Trophoblast cell (in vitro differentiated cells and primary cell): Measurements from ENCODE around the gene SUPV3L1.

Source experiments
- DNase-seq, 2 donors: peaks; one replicate each; pipeline ENCODE4 v3.0.0-alpha.2; 2016
- H2AFZ ChIP-seq: 2 replicates; pipeline ENCODE4 v1.6.1; 2013; ENCODE audit warnings: low read length, moderate library complexity, mild to moderate bottlenecking; ENCODE audit not compliant: insufficient read depth, poor library complexity
- H2AK5ac ChIP-seq: 2 replicates; pipeline ENCODE4 v1.6.1; 2013; ENCODE audit warnings: mild to moderate bottlenecking, low read length
- H2BK120ac ChIP-seq: 2 replicates; pipeline ENCODE4 v1.6.1; 2013; ENCODE audit warnings: low read length, mild to moderate bottlenecking, moderate library complexity; ENCODE audit not compliant: insufficient read depth, poor library complexity
- H2BK12ac ChIP-seq: 2 replicates; pipeline ENCODE4 v1.6.1; 2013; ENCODE audit warnings: mild to moderate bottlenecking, low read length, moderate library complexity
- H2BK5ac ChIP-seq: 2 replicates; pipeline ENCODE4 v1.6.1; 2013; ENCODE audit warnings: low read length, low read depth, moderate library complexity, mild to moderate bottlenecking; ENCODE audit not compliant: poor library complexity
- H3K14ac ChIP-seq: 2 replicates; pipeline ENCODE4 v1.6.1; 2013; ENCODE audit warnings: mild to moderate bottlenecking, low read length
- H3K18ac ChIP-seq: 2 replicates; pipeline ENCODE4 v1.6.1; 2013; ENCODE audit warnings: mild to moderate bottlenecking, low read length
- H3K23ac ChIP-seq: 2 replicates; pipeline ENCODE4 v1.6.1; 2013; ENCODE audit warnings: low read length
- H3K27ac ChIP-seq: 2 replicates; pipeline ENCODE4 v1.5.1; 2013; ENCODE audit warnings: low read depth, mild to moderate bottlenecking, inconsistent platforms, low read length, moderate library complexity
- H3K27me3 ChIP-seq: 2 replicates; pipeline ENCODE4 v1.6.1; 2013; ENCODE audit warnings: inconsistent platforms, mild to moderate bottlenecking, low read length, moderate library complexity; ENCODE audit not compliant: insufficient read depth
- H3K36me3 ChIP-seq, 2 experiments: 1 replicate in 1 of 2; 2 replicates in 1 of 2; pipeline ENCODE4 v1.6.1; 2013; ENCODE audit warnings: low read length in 2 of 2, mild to moderate bottlenecking in 2 of 2, moderate library complexity in 1 of 2; ENCODE audit not compliant: insufficient read depth in 2 of 2, control insufficient read depth in 1 of 2
- H3K4ac ChIP-seq: 2 replicates; pipeline ENCODE4 v1.6.1; 2013; ENCODE audit warnings: low read depth, mild to moderate bottlenecking, low read length, moderate library complexity
- H3K4me1 ChIP-seq, 2 experiments: 1 replicate in 1 of 2; 2 replicates in 1 of 2; pipeline ENCODE4 v1.6.1; 2013; ENCODE audit warnings: low read length in 2 of 2, mild to moderate bottlenecking in 2 of 2, moderate library complexity in 1 of 2; ENCODE audit not compliant: insufficient read depth in 2 of 2, control insufficient read depth in 1 of 2
- H3K4me2 ChIP-seq: 2 replicates; pipeline ENCODE4 v1.6.1; 2013; ENCODE audit warnings: inconsistent platforms, mild to moderate bottlenecking, low read length, moderate library complexity
- H3K4me3 ChIP-seq: 2 replicates; pipeline ENCODE4 v1.5.1; 2013; ENCODE audit warnings: mild to moderate bottlenecking, low read depth, low read length, inconsistent platforms
- H3K79me1 ChIP-seq: one replicate; pipeline ENCODE4 v1.6.1; 2013; ENCODE audit warnings: low read length
- H3K79me2 ChIP-seq: 2 replicates; pipeline ENCODE4 v1.6.1; 2013; ENCODE audit warnings: low read length, mild to moderate bottlenecking; ENCODE audit not compliant: control insufficient read depth, insufficient read depth, poor library complexity
- H3K9ac ChIP-seq: 2 replicates; pipeline ENCODE4 v1.6.1; 2013; ENCODE audit warnings: mild to moderate bottlenecking, low read length
- H3K9me3 ChIP-seq: 2 replicates; pipeline ENCODE4 v1.6.1; 2013; ENCODE audit warnings: low read depth, mild to moderate bottlenecking, control low read depth, inconsistent platforms, low read length; ENCODE audit not compliant: insufficient read depth
- H4K12ac ChIP-seq: 2 replicates; pipeline ENCODE4 v1.6.1; 2013; ENCODE audit warnings: low read depth, mild to moderate bottlenecking, low read length, moderate library complexity
- H4K8ac ChIP-seq: 2 replicates; pipeline ENCODE4 v1.6.1; 2013; ENCODE audit warnings: low read depth, mild to moderate bottlenecking, low read length, moderate library complexity
- H4K91ac ChIP-seq: one replicate; pipeline ENCODE4 v1.6.1; 2013; ENCODE audit warnings: low read depth, mild to moderate bottlenecking, low read length, moderate library complexity
- WGBS: extraction: QIAGEN DNeasy Blood & Tissue Kit; methylation state at CpG from one replicate; pipeline ENCODE4 v1.1.7; 2013; ENCODE audit warnings: missing lambda C conversion rate; ENCODE audit not compliant: insufficient read length, insufficient coverage; ENCODE audit errors: extremely low coverage; 5-methylcytosine and 5-hydroxymethylcytosine counted together

SUPV3L1 gene

DNA sequence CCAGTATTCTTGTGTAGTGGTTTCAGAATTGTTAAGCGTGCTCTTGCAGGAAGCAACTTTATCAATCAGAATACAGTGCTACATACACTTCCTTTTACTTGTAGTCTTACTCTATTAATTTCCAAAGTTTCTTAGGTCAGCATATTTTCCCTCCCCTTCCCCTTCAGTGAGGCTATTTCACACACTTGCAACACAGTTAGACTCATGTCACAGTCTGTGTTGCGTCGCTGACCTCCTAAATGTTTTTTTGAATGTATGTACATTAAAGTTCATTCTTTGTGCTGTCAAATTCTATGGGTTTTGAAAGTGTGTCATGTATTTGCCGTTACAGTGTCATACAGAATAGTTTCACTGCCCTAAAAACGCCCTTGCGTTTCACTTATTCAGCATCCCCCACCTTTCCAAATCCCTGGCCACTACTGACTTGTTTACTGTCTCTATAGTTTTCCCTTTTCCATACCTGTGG is 34.7 kb downstream of the SUPV3L1 start:
- no peaks in the 10 kb centered on the region for H3K9me3 ChIP-seq
- H3K18ac ChIP-seq = no peak overlapping the region
- no peak overlapping the region for H2AFZ ChIP-seq
- H2BK5ac ChIP-seq = no peak overlapping the region
- H3K79me2 ChIP-seq = no peaks in the 10 kb centered on the region
- WGBS = no CpG with 5 or more reads among the region's 6 CpGs
- no peak overlapping the region for H3K4me2 ChIP-seq
- H4K12ac ChIP-seq = no peak overlapping the region
- no peak overlapping the region for H3K9ac ChIP-seq
- H3K27ac ChIP-seq = no peak overlapping the region
- no peak overlapping the region for H3K4ac ChIP-seq
- H2AK5ac ChIP-seq = no peak overlapping the region
- H3K4me1 ChIP-seq = peaks cover 0 to 3% of the 10 kb centered on the region in 2 experiments
- H3K4me3 ChIP-seq = no peak overlapping the region
- no peak overlapping the region for H4K91ac ChIP-seq
- no peak overlapping the region for H2BK12ac ChIP-seq
- no peak overlapping the region for H2BK120ac ChIP-seq
- no peak overlapping the region for H4K8ac ChIP-seq
- H3K23ac ChIP-seq = no peak overlapping the region
- DNase-seq = no peak
- no peaks in the 10 kb centered on the region for H3K79me1 ChIP-seq
- no peak overlapping the region for H3K14ac ChIP-seq
- H3K36me3 ChIP-seq = no peaks in the 10 kb centered on the region
- no peaks in the 10 kb centered on the region for H3K27me3 ChIP-seq

DNA sequence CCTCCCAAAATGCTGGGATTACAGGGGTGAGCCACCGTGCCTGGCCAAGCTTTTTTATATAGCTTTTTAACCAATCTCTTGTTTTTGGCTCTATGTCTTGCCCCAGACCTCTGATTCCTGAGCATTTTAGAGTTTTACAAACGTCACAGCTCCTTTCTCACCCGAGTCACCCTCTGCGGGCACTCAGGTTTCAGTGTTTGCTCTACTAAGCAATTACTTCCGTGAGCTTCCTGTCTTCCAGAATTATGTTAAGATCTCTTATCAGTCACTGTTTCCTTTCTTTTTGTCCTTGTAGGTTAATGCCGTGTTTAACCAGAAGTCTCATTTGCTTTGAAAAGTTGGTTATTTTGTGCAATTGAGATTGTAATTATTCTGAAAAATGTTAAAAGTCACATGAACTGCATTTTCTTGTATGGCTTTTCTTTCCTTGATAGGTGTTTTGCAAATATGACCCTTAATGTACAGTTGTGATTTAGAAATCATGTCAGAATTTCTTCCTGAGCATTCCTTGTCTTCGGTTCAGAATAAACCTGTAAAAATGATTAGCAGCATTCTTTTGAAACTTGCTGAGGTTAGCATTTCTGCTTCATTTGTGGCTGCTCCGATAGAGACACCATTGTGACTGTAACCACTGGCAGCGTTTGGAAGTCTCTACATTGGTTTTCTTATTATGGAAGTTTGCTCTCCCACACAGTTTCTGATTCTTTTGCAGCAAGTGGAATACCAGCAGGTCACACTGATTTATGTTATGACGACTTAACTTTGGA is 35.6 kb downstream of the SUPV3L1 start:
- no peak overlapping the region for H2BK120ac ChIP-seq

DNA sequence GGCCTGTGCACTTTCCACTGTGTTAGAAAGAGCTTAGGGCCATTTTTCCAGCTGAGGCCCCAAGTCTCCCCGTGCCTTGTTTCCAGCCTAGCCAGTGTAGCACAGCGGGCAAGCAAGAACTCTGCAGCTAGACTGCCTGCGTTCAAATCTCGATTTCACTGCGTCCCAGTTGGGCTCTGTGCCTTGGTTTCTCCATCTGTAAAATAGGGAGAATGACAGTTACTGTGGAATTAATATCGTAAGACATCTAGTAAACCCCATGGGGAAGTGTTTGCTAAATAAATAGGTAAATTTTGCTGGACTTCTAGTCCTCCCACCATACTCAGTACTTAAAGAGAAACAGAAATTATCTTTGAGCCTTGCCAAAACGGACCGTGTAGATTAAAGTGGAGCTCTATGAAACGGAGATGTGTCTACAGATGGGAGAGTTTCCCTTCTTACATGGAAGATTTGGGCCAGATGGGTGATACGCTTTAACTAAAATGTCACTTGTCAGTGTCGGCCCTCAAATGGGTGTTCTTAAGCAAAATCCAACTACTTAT is 36.6 kb downstream of the SUPV3L1 start:
- no peak overlapping the region for H3K23ac ChIP-seq
- no peak overlapping the region for H2BK5ac ChIP-seq
- H3K27ac ChIP-seq = no peak overlapping the region
- no peaks in the 10 kb centered on the region for H3K79me2 ChIP-seq
- no peaks in the 10 kb centered on the region for H3K79me1 ChIP-seq
- H4K91ac ChIP-seq = no peak overlapping the region
- whole genome bisulfite sequencing = no CpG with 5 or more reads among the region's 11 CpGs
- H3K14ac ChIP-seq = no peak overlapping the region
- no peak overlapping the region for H3K18ac ChIP-seq
- H3K4me2 ChIP-seq = no peak overlapping the region
- H2BK12ac ChIP-seq = no peak overlapping the region
- H3K9me3 ChIP-seq = no peaks in the 10 kb centered on the region
- H3K4ac ChIP-seq = no peak overlapping the region
- no peak overlapping the region for H3K9ac ChIP-seq
- H2AFZ ChIP-seq = no peak overlapping the region
- no peaks in the 10 kb centered on the region for H3K36me3 ChIP-seq
- H4K8ac ChIP-seq = no peak overlapping the region
- no peak overlapping the region for H2AK5ac ChIP-seq
- no peak overlapping the region for H4K12ac ChIP-seq
- H3K27me3 ChIP-seq = no peaks in the 10 kb centered on the region
- H3K4me3 ChIP-seq = no peak overlapping the region
- DNase-seq = no peak
- no peaks in the 10 kb centered on the region for H3K4me1 ChIP-seq
- no peak overlapping the region for H2BK120ac ChIP-seq

More for the DNA sequence above, 35.6 kb downstream of the SUPV3L1 start:
- Histone ChIP-seq H3K23ac (no peak overlapping the region), H3K9me3 (no peaks in the 10 kb centered on the region), H3K4ac (no peak overlapping the region), H3K79me1 (no peaks in the 10 kb centered on the region), H3K4me1 (peaks cover 0 to 3% of the 10 kb centered on the region in 2 experiments), H3K4me2 (no peak overlapping the region), H4K8ac (no peak overlapping the region), H3K79me2 (no peaks in the 10 kb centered on the region), H2AK5ac (no peak overlapping the region), H2AFZ (no peak overlapping the region), H3K4me3 (no peak overlapping the region), H3K14ac (no peak overlapping the region), H3K27me3 (no peaks in the 10 kb centered on the region), H2BK5ac (no peak overlapping the region), H3K27ac (no peak overlapping the region), H4K91ac (no peak overlapping the region), H2BK12ac (no peak overlapping the region), H3K18ac (no peak overlapping the region), H3K36me3 (no peaks in the 10 kb centered on the region), H3K9ac (no peak overlapping the region), H4K12ac (no peak overlapping the region)
- DNase-seq = peak in 1 of 2 donors; percentile 13
- no CpG with 5 or more reads among the region's 10 CpGs for WGBS

DNA sequence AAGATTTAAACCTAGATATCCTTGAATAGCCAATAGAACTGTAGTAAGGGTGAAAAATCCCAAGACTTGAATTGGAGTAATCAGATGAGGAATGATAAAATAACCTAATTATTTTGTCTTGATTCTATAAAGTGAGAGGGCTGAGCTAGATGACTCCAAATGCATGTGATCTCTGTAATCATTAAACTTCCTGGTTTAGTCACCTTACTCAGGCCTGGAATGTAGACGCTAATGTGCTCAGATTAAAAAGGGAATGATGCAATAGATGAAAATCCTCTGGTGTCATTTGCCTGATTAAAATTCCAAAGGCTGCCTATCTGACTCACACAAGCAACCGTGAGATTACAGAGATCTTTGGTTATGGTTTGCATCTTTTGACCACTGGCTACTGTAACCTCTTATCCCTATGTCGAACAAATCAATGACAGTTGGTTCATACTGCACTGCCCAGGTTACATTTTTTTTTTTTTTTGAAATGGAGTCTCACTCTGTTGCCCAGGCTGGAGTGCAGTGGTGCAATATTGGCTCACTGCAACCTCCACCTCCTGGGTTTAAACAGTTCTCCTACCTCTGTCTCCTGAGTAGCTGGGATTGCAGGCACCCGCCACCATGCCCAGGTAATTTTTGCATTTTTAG is 37.2 kb downstream of the SUPV3L1 start:
- Histone ChIP-seq H2BK120ac (no peak overlapping the region), H2BK5ac (no peak overlapping the region), H2AFZ (no peak overlapping the region), H2AK5ac (no peak overlapping the region), H3K79me1 (no peaks in the 10 kb centered on the region), H3K4me3 (no peak overlapping the region), H3K4me2 (no peak overlapping the region), H3K14ac (no peak overlapping the region), H4K91ac (no peak overlapping the region), H3K36me3 (no peaks in the 10 kb centered on the region), H3K4ac (no peak overlapping the region), H3K79me2 (no peaks in the 10 kb centered on the region), H4K8ac (no peak overlapping the region), H3K9me3 (no peaks in the 10 kb centered on the region), H3K9ac (no peak overlapping the region), H3K23ac (no peak overlapping the region), H2BK12ac (no peak overlapping the region), H3K4me1 (peaks cover 0 to 2% of the 10 kb centered on the region in 2 experiments), H3K27ac (no peak overlapping the region), H4K12ac (no peak overlapping the region), H3K18ac (no peak overlapping the region), H3K27me3 (no peaks in the 10 kb centered on the region)
- DNase-seq = peak; percentile 46 to 79
- WGBS = no CpG with 5 or more reads among the region's 4 CpGs
